IMR-90 (cell line): ENCODE measurements around the gene TBC1D24. TPM values are rescaled to one million over a fixed set of nuclear protein-coding genes. Genes with fewer than 3 reads are reported as not detected.

Source experiments
- ATAC-seq: fragments of 200-7000 bp; cut with Tn5 transposase; 2 replicates; pipeline ENCODE4 v1.9.1; 2020; ENCODE audit warnings: low read depth, mild to moderate bottlenecking, moderate library complexity
- BruUV-seq: library from RNA; stranded (reverse); fragments of 400-500 nt; replicated peaks from 2 replicates; lab custom pipeline; 2021; lab: Mats Ljungman, UMichigan
- CTCF ChIA-PET: fragments of 300-600 bp; formaldehyde crosslinking; extraction: SDS; loops from one replicate; lab custom pipeline; 2021; ENCODE audit warnings: antibody characterized with exemption; lab: Yijun Ruan, JAX
- POLR2A ChIA-PET: fragments of 300-600 bp; sonication (Branson Sonifier 250); formaldehyde crosslinking; loops from one replicate; lab custom pipeline; 2022; ENCODE audit warnings: antibody characterized with exemption; ENCODE audit not compliant: unreplicated experiment; lab: Charles Lee
- DNase-seq: peaks from one replicate; pipeline ENCODE4 v3.0.0; 2013
- H2AFZ ChIP-seq: replicated peaks from 2 replicates; pipeline ENCODE3; 2013; ENCODE audit warnings: low read length, mild to moderate bottlenecking; ENCODE audit not compliant: poor library complexity
- H2AK5ac ChIP-seq: 2 replicates; pipeline ENCODE4 v1.6.1; 2013; ENCODE audit warnings: low read depth, low read length, inconsistent platforms
- H2AK9ac ChIP-seq: replicated peaks from 2 replicates; pipeline ENCODE3; 2013; ENCODE audit warnings: mild to moderate bottlenecking, low read depth, low read length, moderate library complexity; ENCODE audit not compliant: poor library complexity
- H2BK120ac ChIP-seq: 2 replicates; pipeline ENCODE4 v1.6.1; 2013; ENCODE audit warnings: low read depth, low read length, inconsistent platforms
- H2BK15ac ChIP-seq: 3 replicates; pipeline ENCODE4 v1.6.1; 2013; ENCODE audit warnings: low read depth, low read length, inconsistent platforms
- H2BK20ac ChIP-seq: 2 replicates; pipeline ENCODE4 v1.6.1; 2013; ENCODE audit warnings: low read depth, mild to moderate bottlenecking, inconsistent platforms, low read length, moderate library complexity
- H2BK5ac ChIP-seq: 2 replicates; pipeline ENCODE4 v1.6.1; 2013; ENCODE audit warnings: mild to moderate bottlenecking, low read depth, low read length, inconsistent platforms; ENCODE audit not compliant: poor library complexity, severe bottlenecking
- H3K14ac ChIP-seq: replicated peaks from 2 replicates; pipeline ENCODE4 v1.6.1; 2013; ENCODE audit warnings: low read depth, low read length, inconsistent platforms
- H3K18ac ChIP-seq: 2 replicates; pipeline ENCODE4 v1.6.1; 2013; ENCODE audit warnings: low read depth, low read length, control low read depth
- H3K23ac ChIP-seq: 2 replicates; pipeline ENCODE4 v1.6.1; 2013; ENCODE audit warnings: low read depth, low read length, inconsistent platforms
- H3K27ac ChIP-seq: 2 replicates; pipeline ENCODE4 v1.5.1; 2013; ENCODE audit warnings: mild to moderate bottlenecking, control low read depth, low read length; ENCODE audit not compliant: insufficient read depth
- H3K27me3 ChIP-seq: 2 replicates; pipeline ENCODE4 v1.6.1; 2013; ENCODE audit warnings: low read length; ENCODE audit not compliant: control insufficient read depth, insufficient read depth
- H3K36me3 ChIP-seq: 2 replicates; pipeline ENCODE4 v1.6.1; 2013; ENCODE audit warnings: low read length, mixed read lengths; ENCODE audit not compliant: control insufficient read depth, insufficient read depth
- H3K4ac ChIP-seq: 2 replicates; pipeline ENCODE4 v1.6.1; 2013; ENCODE audit warnings: low read depth, low read length, inconsistent platforms
- H3K4me1 ChIP-seq: 2 replicates; pipeline ENCODE4 v1.6.1; 2013; ENCODE audit warnings: low read length, mixed read lengths; ENCODE audit not compliant: control insufficient read depth, insufficient read depth
- H3K4me2 ChIP-seq: 2 replicates; pipeline ENCODE4 v1.6.1; 2013; ENCODE audit warnings: low read depth, mild to moderate bottlenecking, control low read depth, low read length, moderate library complexity
- H3K4me3 ChIP-seq: 2 replicates; pipeline ENCODE4 v1.5.1; 2013; ENCODE audit warnings: low read depth, mild to moderate bottlenecking, control low read depth, low read length, moderate library complexity; ENCODE audit not compliant: insufficient read depth
- H3K56ac ChIP-seq: 2 replicates; pipeline ENCODE4 v1.6.1; 2013; ENCODE audit warnings: low read length, inconsistent platforms; ENCODE audit not compliant: insufficient read depth; ENCODE audit errors: extremely low read depth
- H3K79me1 ChIP-seq, 2 experiments: 2 replicates each; pipeline ENCODE4 v1.6.1; 2013; ENCODE audit warnings: low read length in 2 of 2, inconsistent platforms in 1 of 2, low read depth in 1 of 2
- H3K9ac ChIP-seq: 2 replicates; pipeline ENCODE4 v1.6.1; 2013; ENCODE audit warnings: low read depth, low read length, control low read depth
- H3K9me1 ChIP-seq: 2 replicates; pipeline ENCODE4 v1.6.1; 2013; ENCODE audit warnings: low read length, inconsistent platforms; ENCODE audit not compliant: insufficient read depth
- H3K9me3 ChIP-seq: 2 replicates; pipeline ENCODE4 v1.6.1; 2013; ENCODE audit warnings: low read length; ENCODE audit not compliant: control insufficient read depth, insufficient read depth
- H4K20me1 ChIP-seq: 2 replicates; pipeline ENCODE4 v1.6.1; 2013; ENCODE audit warnings: low read length, inconsistent platforms; ENCODE audit not compliant: insufficient read depth
- H4K5ac ChIP-seq: 2 replicates; pipeline ENCODE4 v1.6.1; 2013; ENCODE audit warnings: mild to moderate bottlenecking, low read depth, low read length, control low read depth
- H4K8ac ChIP-seq, 2 experiments: 2 replicates each; pipeline ENCODE4 v1.6.1; 2013; ENCODE audit warnings: low read depth in 2 of 2, low read length in 2 of 2, control low read depth in 1 of 2, inconsistent platforms in 1 of 2
- H4K91ac ChIP-seq: 2 replicates; pipeline ENCODE4 v1.6.1; 2013; ENCODE audit warnings: low read depth, low read length, inconsistent platforms; ENCODE audit not compliant: insufficient read depth
- BHLHE40 ChIP-seq: fragments of 150-350 bp; IDR thresholded peaks from 2 replicates; pipeline ENCODE4 v1.6.1; 2016; ENCODE audit warnings: mild to moderate bottlenecking, low read depth, low read length
- CHD1 ChIP-seq: IDR thresholded peaks from 2 replicates; pipeline ENCODE4 v1.6.1; 2012; ENCODE audit warnings: low read depth, low read length, improper control_type of control experiment
- MAFK ChIP-seq: IDR thresholded peaks from 2 replicates; pipeline ENCODE4 v1.6.1; 2012; ENCODE audit warnings: low read depth, low read length, improper control_type of control experiment
- MAZ ChIP-seq: IDR thresholded peaks from 2 replicates; pipeline ENCODE4 v1.6.1; 2012; ENCODE audit warnings: low read depth, mild to moderate bottlenecking, low read length, improper control_type of control experiment, moderate library complexity, borderline replicate concordance
- NFE2L2 ChIP-seq: fragments of 150-350 bp; IDR thresholded peaks from 2 replicates; pipeline ENCODE4 v1.6.1; 2016; ENCODE audit warnings: low read depth, mild to moderate bottlenecking, low read length
- RAD21 ChIP-seq: IDR thresholded peaks from 2 replicates; pipeline ENCODE4 v1.6.1; 2012; ENCODE audit warnings: low read length, improper control_type of control experiment
- SMC3 ChIP-seq: fragments of 150-350 bp; IDR thresholded peaks from 2 replicates; pipeline ENCODE4 v1.6.1; 2016; ENCODE audit warnings: low read depth, mild to moderate bottlenecking, antibody characterized with exemption, low read length, moderate library complexity
- WGBS, 2 experiments: methylation state at CpG; one replicate each; pipeline versions ENCODE4 v1.1.5 to v1.1.7; 2013; ENCODE audit warnings: missing lambda C conversion rate in 2 of 2; ENCODE audit not compliant: insufficient read length in 1 of 2; ENCODE audit errors: extremely low coverage in 2 of 2; 5-methylcytosine and 5-hydroxymethylcytosine counted together
- dilution Hi-C: fragments of 300-500 bp; cut with HindIII; formaldehyde crosslinking; loops from one replicate; pipeline ENCODE4 v1.14.3; 2018; ENCODE audit warnings: low sequenced_read_pairs; ENCODE audit not compliant: unreplicated experiment
- in situ Hi-C: fragments of 300-500 bp; cut with MboI; formaldehyde crosslinking; loops from 3 replicates; pipeline ENCODE4 v1.14.3; 2019; ENCODE audit warnings: low sequenced_read_pairs, inconsistent platforms, mixed read lengths
- intact Hi-C: fragments of 100-400 bp; cut with micrococcal nuclease; formaldehyde crosslinking; loops from 2 replicates; pipeline ENCODE4 v1.10.0; 2022
- polyA plus RNA-seq, 3 experiments: library from polyadenylated mRNA; depleted of rRNA; stranded (reverse); fragments of >200 nt; gene quantifications; 2 replicates each; pipeline ENCODE4 v1.2.3, GENCODE V29; 2012; ENCODE audit warnings: low replicate concordance in 1 of 3
- total RNA-seq: library from RNA; depleted of rRNA; stranded (reverse); fragments of >200 nt; gene quantifications from 2 replicates; pipeline ENCODE4 v1.2.3, GENCODE V29; 2012
- TF ChIP-seq, protein P1 (sequence below): fragments of 150-350 bp; IDR thresholded peaks from 2 replicates; pipeline ENCODE4 v1.6.1; 2017; ENCODE audit warnings: mild to moderate bottlenecking, antibody characterized with exemption, low read length, low read depth
- TF ChIP-seq, protein P2 (sequence below): fragments of 150-350 bp; IDR thresholded peaks from 2 replicates; pipeline ENCODE4 v1.6.1; 2016; ENCODE audit warnings: low read depth, mild to moderate bottlenecking, low read length, moderate library complexity, borderline replicate concordance

TBC1D24 gene
- total and polyA plus RNA-seq, 2 of the 4 experiments (the other 2 are of a cell fraction), result 7.5 to 13.4 TPM

DNA sequence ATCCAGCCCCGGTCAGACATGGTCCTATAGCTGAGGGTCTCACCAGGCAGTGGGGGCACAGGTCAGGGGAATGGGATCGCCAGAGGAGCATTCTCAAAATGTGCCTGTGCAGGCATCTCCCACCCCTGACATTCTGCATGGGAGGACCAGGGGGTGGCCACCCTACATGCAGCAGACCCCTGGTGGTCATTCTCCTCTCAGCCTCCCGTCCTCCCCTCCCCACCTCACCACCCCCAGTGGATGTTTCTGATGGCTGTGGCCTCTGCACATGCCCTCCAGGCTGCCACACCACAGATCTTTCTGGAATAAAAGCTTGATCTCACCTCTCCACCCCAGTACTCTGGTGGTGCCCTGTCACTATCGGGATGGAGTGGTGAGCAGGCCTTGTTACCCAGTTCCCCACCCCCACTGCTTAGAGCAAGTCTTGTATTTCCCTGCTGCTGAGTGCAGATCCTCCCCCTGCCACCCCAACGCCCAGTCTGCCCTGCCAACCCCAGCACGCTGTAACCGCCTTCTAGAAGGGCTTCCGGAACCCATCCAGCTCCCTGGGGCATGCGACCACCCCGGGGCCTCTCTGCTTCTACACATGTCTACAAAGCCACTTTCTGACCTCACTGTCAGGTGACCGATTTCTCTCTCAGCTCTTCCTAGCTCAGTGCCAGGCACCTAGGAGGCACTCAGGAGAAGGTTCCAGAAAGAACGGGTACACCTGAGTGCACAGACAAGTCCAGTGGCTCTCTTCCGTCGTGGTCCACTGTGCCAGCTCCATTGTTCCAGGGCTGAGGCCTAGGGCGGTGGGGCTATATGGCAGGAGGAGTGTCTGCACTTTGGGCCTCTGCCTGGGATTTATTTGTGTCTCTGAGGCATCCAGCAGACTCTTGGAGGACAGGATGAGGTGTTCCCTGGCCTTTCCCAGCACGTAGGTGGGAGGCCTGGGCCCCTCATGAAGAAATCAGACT, 9.3 kb downstream of the TBC1D24 start:
- no peak overlapping the region for H2BK15ac ChIP-seq
- ATAC-seq (no peak), DNase-seq (no peak)
- H3K27ac ChIP-seq, result no peak overlapping the region
- no TSS peak for BruUV-seq
- H3K4me2 ChIP-seq, result no peak overlapping the region
- POLR2A ChIA-PET, result interaction anchor here (0.6 kb wide), 1 partner anchor 243 kb away, joined by 3 read pairs; no protein-coding TSS in a partner anchor
- H4K8ac ChIP-seq, result no peak overlapping the region
- no peak overlapping the region for H2BK20ac ChIP-seq
- no peaks in the 10 kb centered on the region for H3K36me3 ChIP-seq
- H2BK120ac ChIP-seq, result no peak overlapping the region
- H2AK9ac ChIP-seq, result peak overlapping the region; percentile 25
- no peaks in the 10 kb centered on the region for H3K9me3 ChIP-seq
- H3K4me3 ChIP-seq, result no peak overlapping the region
- H4K5ac ChIP-seq, result no peak overlapping the region
- H3K14ac ChIP-seq, result no peak overlapping the region
- 87% methylated on average over 7 of the region's 16 CpGs; no CpG with 5 or more reads in 1 of the 2 experiments for WGBS, 2 experiments
- 0 out of 2 replicates have a peak overlapping the region, but pooled peaks have one; percentile 20 for H3K4ac ChIP-seq
- H4K91ac ChIP-seq, result peak overlapping the region; percentile 36; the same call in 1 of the 2 replicates
- peaks cover 11% of the 10 kb centered on the region; the same call in 1 of the 2 replicates for H3K9me1 ChIP-seq
- H4K20me1 ChIP-seq, result peaks cover 14% of the 10 kb centered on the region
- H3K18ac ChIP-seq, result no peak overlapping the region
- H3K9ac ChIP-seq, result no peak overlapping the region
- peaks cover 37 to 67% of the 10 kb centered on the region in 2 experiments for H3K79me1 ChIP-seq
- peak overlapping the region; percentile 43; the same call in 1 of the 2 replicates for H3K23ac ChIP-seq
- H2AFZ ChIP-seq, result no peak overlapping the region
- CTCF ChIA-PET, result no interaction called here
- TF ChIP-seq CHD1 (no peak), SMC3 (no peak), MAZ (no peak), MAFK (no peak), BHLHE40 (no peak), NFE2L2 (no peak), RAD21 (no peak)
- TF ChIP-seq, protein P1, sequence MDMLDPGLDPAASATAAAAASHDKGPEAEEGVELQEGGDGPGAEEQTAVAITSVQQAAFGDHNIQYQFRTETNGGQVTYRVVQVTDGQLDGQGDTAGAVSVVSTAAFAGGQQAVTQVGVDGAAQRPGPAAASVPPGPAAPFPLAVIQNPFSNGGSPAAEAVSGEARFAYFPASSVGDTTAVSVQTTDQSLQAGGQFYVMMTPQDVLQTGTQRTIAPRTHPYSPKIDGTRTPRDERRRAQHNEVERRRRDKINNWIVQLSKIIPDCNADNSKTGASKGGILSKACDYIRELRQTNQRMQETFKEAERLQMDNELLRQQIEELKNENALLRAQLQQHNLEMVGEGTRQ, result no peak
- TF ChIP-seq, protein P2, sequence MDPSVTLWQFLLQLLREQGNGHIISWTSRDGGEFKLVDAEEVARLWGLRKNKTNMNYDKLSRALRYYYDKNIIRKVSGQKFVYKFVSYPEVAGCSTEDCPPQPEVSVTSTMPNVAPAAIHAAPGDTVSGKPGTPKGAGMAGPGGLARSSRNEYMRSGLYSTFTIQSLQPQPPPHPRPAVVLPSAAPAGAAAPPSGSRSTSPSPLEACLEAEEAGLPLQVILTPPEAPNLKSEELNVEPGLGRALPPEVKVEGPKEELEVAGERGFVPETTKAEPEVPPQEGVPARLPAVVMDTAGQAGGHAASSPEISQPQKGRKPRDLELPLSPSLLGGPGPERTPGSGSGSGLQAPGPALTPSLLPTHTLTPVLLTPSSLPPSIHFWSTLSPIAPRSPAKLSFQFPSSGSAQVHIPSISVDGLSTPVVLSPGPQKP, result no peak
- in situ Hi-C loops, result no loop called here
- peaks cover 28% of the 10 kb centered on the region for H3K4me1 ChIP-seq
- no peak overlapping the region for H2BK5ac ChIP-seq
- H3K56ac ChIP-seq, result no peak overlapping the region
- dilution Hi-C loops, result no loop called here
- no peaks in the 10 kb centered on the region for H3K27me3 ChIP-seq
- no peak overlapping the region for H2AK5ac ChIP-seq
- intact Hi-C loops, result no loop called here
